ENCODE measurements around the gene MDH2. TPM values are rescaled to one million over a fixed set of nuclear protein-coding genes. Genes with fewer than 3 reads are reported as not detected.
A peak's percentile ranks its signal among the peaks of the same experiment; 100 is the strongest.
"Not testable (repeated sequence)": the region's sequence is repeated elsewhere in the genome, so short reads cannot be mapped to it uniquely, and the experiment has no call there.

The MDH2 gene
- total RNA-seq, 2 experiments from 2014 or later, result 159 to 161 TPM

GRCh38 chr7:76051840-76052239, 3.9 kb downstream of the MDH2 start:
- CTCF ChIA-PET, result interaction anchor here (0.7 kb wide), 1 partner anchor 307 kb away, joined by 4 read pairs; the partner anchor contains the start of gene YWHAG
- Mint-ChIP-seq H3K9me3 (no peaks in the 10 kb centered on the region), H3K4me1 (peaks cover 53% of the 10 kb centered on the region), H3K4me3 (no peak overlapping the region), H3K36me3 (ENCODE audit: low read depth) (peaks cover 41% of the 10 kb centered on the region), H3K27ac (peak overlapping the region; percentile 68), H3K27me3 (no peaks in the 10 kb centered on the region)
- peak; percentile 31 for DNase-seq
- POLR2A ChIA-PET, result interaction anchor here (1.0 to 1.3 kb wide), 2 partner anchors 10 to 16 kb away, joined by 3 read pairs; no protein-coding TSS in a partner anchor

- Mint-ChIP-seq H3K36me3 (ENCODE audit: low read depth) (peaks cover 42% of the 10 kb centered on the region), H3K27ac (peak overlapping the region; percentile 18), H3K4me1 (peaks cover 53% of the 10 kb centered on the region)
- H3K4me3 Mint-ChIP-seq, DNase-seq, H3K9me3 Mint-ChIP-seq, H3K27me3 Mint-ChIP-seq: not testable (repeated sequence)
- CTCF ChIA-PET, result interaction anchor here (2.3 kb wide), 1 partner anchor 32 kb away, joined by 6 read pairs; no protein-coding TSS in a partner anchor
- POLR2A ChIA-PET, result interaction anchor here (1.3 kb wide), 1 partner anchor 15 kb away, joined by 3 read pairs; no protein-coding TSS in a partner anchor
Measured at GRCh38 chr7:76052681-76053080, 4.8 kb downstream of the MDH2 start.

DNA sequence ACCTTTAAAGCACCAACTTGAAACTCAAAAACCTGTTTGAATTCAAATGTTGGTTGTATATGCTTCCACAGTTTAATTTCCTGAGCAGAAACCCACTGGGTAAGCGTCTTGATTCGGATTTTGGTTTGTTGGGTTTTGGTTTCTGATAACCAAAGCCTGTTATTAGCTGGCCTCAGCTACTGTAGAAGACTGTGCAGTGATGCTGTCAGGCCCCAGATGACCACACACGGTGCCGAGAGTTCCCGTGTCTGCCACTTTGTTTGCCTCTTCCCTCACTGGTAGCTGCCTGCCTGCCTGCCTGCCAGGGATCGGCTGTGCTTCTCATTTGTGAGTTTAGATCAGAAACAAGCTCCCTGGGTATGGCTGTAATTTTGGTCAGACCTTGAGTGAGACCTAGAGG, 5.6 kb downstream of the MDH2 start:
- no peak overlapping the region for H3K4me3 Mint-ChIP-seq
- H3K36me3 Mint-ChIP-seq (ENCODE audit: low read depth), result peaks cover 46% of the 10 kb centered on the region
- POLR2A ChIA-PET, result no interaction called here
- no peaks in the 10 kb centered on the region for H3K27me3 Mint-ChIP-seq
- H3K27ac Mint-ChIP-seq, result peak overlapping the region; percentile 31
- CTCF ChIA-PET, result interaction anchor here (0.7 to 2.3 kb wide), 2 partner anchors 33 to 210 kb away, joined by 3 to 6 read pairs; no protein-coding TSS in a partner anchor
- peaks cover 49% of the 10 kb centered on the region for H3K4me1 Mint-ChIP-seq
- no peak for DNase-seq
- no peaks in the 10 kb centered on the region for H3K9me3 Mint-ChIP-seq

GRCh38 chr7:76054123-76055120, 6.5 kb downstream of the MDH2 start:
- H3K4me1 Mint-ChIP-seq, result peaks cover 39% of the 10 kb centered on the region
- H3K27ac Mint-ChIP-seq, result no peak overlapping the region
- ChIA-PET POLR2A (no interaction called here), CTCF (interaction anchor here (2.3 kb wide), 1 partner anchor 34 kb away, joined by 6 read pairs; no protein-coding TSS in a partner anchor)
- H3K36me3 Mint-ChIP-seq (ENCODE audit: low read depth), result peaks cover 47% of the 10 kb centered on the region
- H3K27me3 Mint-ChIP-seq, result no peaks in the 10 kb centered on the region
- DNase-seq, result no peak
- H3K4me3 Mint-ChIP-seq, result no peak overlapping the region
- H3K9me3 Mint-ChIP-seq, result no peaks in the 10 kb centered on the region

DNA sequence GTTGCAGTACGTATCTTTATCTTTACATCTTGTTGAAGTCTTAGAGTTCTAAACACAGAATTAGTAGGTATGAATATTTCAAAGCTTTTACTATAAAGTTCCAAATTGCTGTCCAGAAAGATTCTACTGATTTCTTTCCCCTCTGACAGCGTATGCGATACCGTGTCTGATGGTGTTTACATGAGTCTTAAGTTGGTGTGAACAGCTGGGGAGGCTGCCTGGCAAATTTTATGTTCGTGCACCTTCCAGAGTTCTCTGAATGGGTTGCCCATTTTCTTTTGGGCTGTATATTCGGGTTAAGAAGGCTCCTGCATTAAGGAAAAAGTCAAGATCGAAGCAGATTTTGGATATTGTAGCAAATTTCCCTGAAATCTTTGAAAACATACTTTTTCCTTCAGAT, 8.3 kb downstream of the MDH2 start:
- peaks cover 24% of the 10 kb centered on the region for H3K4me1 Mint-ChIP-seq
- ChIA-PET CTCF (no interaction called here), POLR2A (interaction anchor here (1.4 kb wide), 1 partner anchor 9 kb away, joined by 9 read pairs; the partner anchor contains the start of genes MDH2 and STYXL1)
- H3K36me3 Mint-ChIP-seq (ENCODE audit: low read depth), result peaks cover 55% of the 10 kb centered on the region
- H3K4me3 Mint-ChIP-seq, result no peak overlapping the region
- no peak for DNase-seq
- H3K9me3 Mint-ChIP-seq, result no peaks in the 10 kb centered on the region
- H3K27me3 Mint-ChIP-seq, result no peaks in the 10 kb centered on the region
- H3K27ac Mint-ChIP-seq, result no peak overlapping the region

- no peak overlapping the region for H3K4me3 Mint-ChIP-seq
- H3K27me3 Mint-ChIP-seq, result no peaks in the 10 kb centered on the region
- peaks cover 59% of the 10 kb centered on the region for H3K36me3 Mint-ChIP-seq (ENCODE audit: low read depth)
- peaks cover 17% of the 10 kb centered on the region for H3K4me1 Mint-ChIP-seq
- POLR2A ChIA-PET, result interaction anchor here (0.8 to 1.4 kb wide), 2 partner anchors 10 to 143 kb away, joined by 4 to 9 read pairs; partner anchors contain the start of genes MDH2 and STYXL1
- CTCF ChIA-PET, result no interaction called here
- no peaks in the 10 kb centered on the region for H3K9me3 Mint-ChIP-seq
- DNase-seq, result no peak
- no peak overlapping the region for H3K27ac Mint-ChIP-seq
Measured at GRCh38 chr7:76057103-76057812, 9.4 kb downstream of the MDH2 start.

- Mint-ChIP-seq H3K9me3 (no peaks in the 10 kb centered on the region), H3K27me3 (no peaks in the 10 kb centered on the region), H3K36me3 (ENCODE audit: low read depth) (peaks cover 62% of the 10 kb centered on the region), H3K4me1 (peaks cover 15% of the 10 kb centered on the region), H3K27ac (no peak overlapping the region), H3K4me3 (no peak overlapping the region)
- CTCF ChIA-PET, result no interaction called here
- no peak for DNase-seq
- POLR2A ChIA-PET, result interaction anchor here (1.0 kb wide), 1 partner anchor 10 kb away, joined by 3 read pairs; the partner anchor contains the start of genes MDH2 and STYXL1
Measured at GRCh38 chr7:76057813-76058145, 9.9 kb downstream of the MDH2 start.

DNA sequence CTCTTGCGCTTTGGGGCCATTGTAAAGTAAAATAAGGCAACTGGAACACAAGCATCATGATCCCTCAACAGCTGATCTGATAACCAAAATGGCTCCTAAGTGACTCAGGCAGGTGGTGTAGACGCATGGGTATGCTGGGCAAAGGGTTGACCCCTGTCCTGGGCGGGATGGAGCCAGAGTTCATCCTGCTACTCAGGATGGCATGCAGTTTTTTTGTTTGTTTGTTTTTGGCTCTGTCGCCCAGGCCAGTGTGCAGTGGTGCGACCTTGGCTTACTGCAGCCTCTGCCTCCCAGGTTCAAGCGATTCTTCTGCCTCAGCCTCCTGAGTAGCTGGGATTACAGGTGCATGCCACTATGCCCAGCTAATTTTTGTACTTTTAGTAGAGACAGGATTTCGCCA, 10.8 kb downstream of the MDH2 start:
- POLR2A ChIA-PET, result interaction anchor here (1.0 kb wide), 1 partner anchor 11 kb away, joined by 3 read pairs; the partner anchor contains the start of genes MDH2 and STYXL1
- CTCF ChIA-PET, H3K4me1 Mint-ChIP-seq, DNase-seq, H3K4me3 Mint-ChIP-seq, H3K27ac Mint-ChIP-seq, H3K27me3 Mint-ChIP-seq, H3K9me3 Mint-ChIP-seq: not testable (repeated sequence)
- H3K36me3 Mint-ChIP-seq (ENCODE audit: low read depth), result peaks cover 67% of the 10 kb centered on the region

GRCh38 chr7:76060842-76061241, 12.9 kb downstream of the MDH2 start:
- Mint-ChIP-seq H3K36me3 (ENCODE audit: low read depth) (peaks cover 74% of the 10 kb centered on the region), H3K27ac (no peak overlapping the region), H3K4me1 (peaks cover 8% of the 10 kb centered on the region), H3K9me3 (no peaks in the 10 kb centered on the region), H3K4me3 (no peak overlapping the region), H3K27me3 (no peaks in the 10 kb centered on the region)
- POLR2A ChIA-PET, result no interaction called here
- DNase-seq, result no peak
- CTCF ChIA-PET, result no interaction called here

DNA sequence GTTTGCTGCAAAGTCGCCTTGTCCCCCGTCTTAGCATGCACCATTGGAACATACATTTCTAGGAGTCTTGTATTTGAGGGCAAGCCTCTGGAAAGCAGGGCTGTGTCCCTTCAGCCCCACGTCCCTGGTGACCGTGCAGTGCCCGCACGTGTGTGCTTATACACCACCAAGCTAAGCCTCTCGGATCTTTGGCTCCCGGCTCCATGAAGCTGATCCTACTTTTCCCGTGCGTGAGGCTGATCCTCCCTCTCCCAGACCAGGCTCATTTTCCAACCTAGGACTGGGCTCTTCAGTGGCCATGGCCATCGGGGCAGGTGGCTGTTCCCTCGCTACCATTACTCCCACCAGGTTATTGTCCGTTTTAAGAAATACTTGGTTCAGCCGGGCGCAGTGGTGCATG, 14.3 kb downstream of the MDH2 start:
- Mint-ChIP-seq H3K9me3 (no peaks in the 10 kb centered on the region), H3K4me1 (peaks cover 8% of the 10 kb centered on the region), H3K27me3 (no peaks in the 10 kb centered on the region), H3K27ac (no peak overlapping the region), H3K36me3 (ENCODE audit: low read depth) (peaks cover 84% of the 10 kb centered on the region), H3K4me3 (no peak overlapping the region)
- ChIA-PET CTCF (no interaction called here), POLR2A (no interaction called here)
- no peak for DNase-seq

- Mint-ChIP-seq H3K4me3 (no peak overlapping the region), H3K27ac (no peak overlapping the region)
- CTCF ChIA-PET, result no interaction called here
Measured at GRCh38 chr7:76063114-76063513, 15.2 kb downstream of the MDH2 start.

DNA sequence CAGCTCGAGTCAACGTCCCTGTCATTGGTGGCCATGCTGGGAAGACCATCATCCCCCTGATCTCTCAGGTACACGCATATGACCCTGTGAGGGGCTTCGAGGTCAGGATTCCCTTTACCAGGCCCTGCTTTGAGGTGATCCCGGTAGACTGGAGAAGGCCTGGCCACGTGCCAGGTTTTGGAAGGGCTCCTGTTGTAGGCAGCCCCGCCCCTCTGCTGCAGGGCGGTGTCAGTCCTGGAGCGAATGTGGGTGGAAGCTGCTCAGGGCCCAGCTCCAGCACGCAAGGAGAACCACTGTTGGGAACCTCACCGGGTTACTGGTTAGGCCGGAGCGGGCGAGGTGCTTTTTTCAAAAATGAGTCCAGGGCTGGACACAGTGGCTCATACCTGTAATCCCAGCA, 15.6 kb downstream of the MDH2 start:
- Mint-ChIP-seq H3K9me3 (no peaks in the 10 kb centered on the region), H3K4me3 (no peak overlapping the region), H3K36me3 (ENCODE audit: low read depth) (peaks cover 77% of the 10 kb centered on the region)

More at GRCh38 chr7:76063114-76063513, 15.2 kb downstream of the MDH2 start:
- no peaks in the 10 kb centered on the region for H3K9me3 Mint-ChIP-seq
- DNase-seq, result no peak
- peaks cover 81% of the 10 kb centered on the region for H3K36me3 Mint-ChIP-seq (ENCODE audit: low read depth)
- POLR2A ChIA-PET, result no interaction called here
- no peaks in the 10 kb centered on the region for H3K27me3 Mint-ChIP-seq
- peaks cover 8% of the 10 kb centered on the region for H3K4me1 Mint-ChIP-seq

More for the DNA sequence above, 15.6 kb downstream of the MDH2 start:
- no peak for DNase-seq
- ChIA-PET POLR2A (no interaction called here), CTCF (no interaction called here)
- H3K27me3 Mint-ChIP-seq, result no peaks in the 10 kb centered on the region
- H3K27ac Mint-ChIP-seq, result no peak overlapping the region
- peaks cover 8% of the 10 kb centered on the region for H3K4me1 Mint-ChIP-seq

All from activated CD4-positive, alpha-beta memory T cell treated with anti-CD3 and anti-CD28 coated beads, Interleukin-2, amount 10 ng/mL, durations not matched to agents 7 days and 5 days (primary cell).